ENCODE measurements around the gene CHD6.

DNA sequence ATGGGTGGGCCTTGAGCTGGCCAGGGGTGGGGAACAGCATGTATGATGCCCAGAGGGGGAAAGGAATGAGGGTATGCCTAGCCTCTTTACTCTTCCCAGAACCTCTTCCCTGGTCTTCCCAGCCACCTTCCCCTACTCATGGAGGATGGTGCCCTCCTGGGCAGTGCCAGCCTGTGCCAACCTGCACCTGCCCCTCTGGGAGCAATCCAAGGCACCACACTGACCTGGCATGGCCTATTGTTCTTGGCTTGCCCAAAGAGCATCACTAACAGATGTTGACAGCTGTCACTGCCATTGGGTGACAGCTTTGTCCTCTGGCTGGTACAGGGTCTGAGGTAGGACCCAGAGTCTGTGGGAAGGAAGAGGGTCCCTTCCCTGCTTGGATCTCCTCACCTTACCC lies 264.6 kb downstream of the CHD6 start:
- TF ChIP-seq EP300 (IDR thresholded peaks at IDR 0.05; ENCODE audit: low read depth in 2 of 2, low read length in 2 of 2) (no peak), EP300 (CRISPR knock-in tag; IDR thresholded peaks at IDR 0.05; ENCODE audit: borderline replicate concordance) (no peak), FOSL1 (CRISPR knock-in tag; IDR thresholded peaks at IDR 0.05; ENCODE audit: borderline replicate concordance) (no peak), CCAR2 (optimal IDR thresholded peaks at IDR 0.05; ENCODE audit: low read depth, low read length) (no peak), CHCHD3 (CRISPR knock-in tag; IDR thresholded peaks at IDR 0.05) (no peak), ERF (CRISPR knock-in tag; IDR thresholded peaks at IDR 0.05) (no peak), MTA3 (CRISPR knock-in tag; IDR thresholded peaks at IDR 0.05) (no peak), RELA (CRISPR knock-in tag; IDR thresholded peaks at IDR 0.05) (no peak), ZNF619 (CRISPR knock-in tag; IDR thresholded peaks at IDR 0.05) (no peak), MBNL3 (CRISPR knock-in tag; conservative IDR thresholded peaks at IDR 0.05) (no peak), TRAFD1 (CRISPR knock-in tag; IDR thresholded peaks at IDR 0.05; ENCODE audit: borderline replicate concordance) (no peak), ZFP91 (CRISPR knock-in tag; IDR thresholded peaks at IDR 0.05; ENCODE audit: borderline replicate concordance) (no peak), BCL6 (CRISPR knock-in tag; IDR thresholded peaks at IDR 0.05) (no peak)
- TF ChIP-seq, protein P1, sequence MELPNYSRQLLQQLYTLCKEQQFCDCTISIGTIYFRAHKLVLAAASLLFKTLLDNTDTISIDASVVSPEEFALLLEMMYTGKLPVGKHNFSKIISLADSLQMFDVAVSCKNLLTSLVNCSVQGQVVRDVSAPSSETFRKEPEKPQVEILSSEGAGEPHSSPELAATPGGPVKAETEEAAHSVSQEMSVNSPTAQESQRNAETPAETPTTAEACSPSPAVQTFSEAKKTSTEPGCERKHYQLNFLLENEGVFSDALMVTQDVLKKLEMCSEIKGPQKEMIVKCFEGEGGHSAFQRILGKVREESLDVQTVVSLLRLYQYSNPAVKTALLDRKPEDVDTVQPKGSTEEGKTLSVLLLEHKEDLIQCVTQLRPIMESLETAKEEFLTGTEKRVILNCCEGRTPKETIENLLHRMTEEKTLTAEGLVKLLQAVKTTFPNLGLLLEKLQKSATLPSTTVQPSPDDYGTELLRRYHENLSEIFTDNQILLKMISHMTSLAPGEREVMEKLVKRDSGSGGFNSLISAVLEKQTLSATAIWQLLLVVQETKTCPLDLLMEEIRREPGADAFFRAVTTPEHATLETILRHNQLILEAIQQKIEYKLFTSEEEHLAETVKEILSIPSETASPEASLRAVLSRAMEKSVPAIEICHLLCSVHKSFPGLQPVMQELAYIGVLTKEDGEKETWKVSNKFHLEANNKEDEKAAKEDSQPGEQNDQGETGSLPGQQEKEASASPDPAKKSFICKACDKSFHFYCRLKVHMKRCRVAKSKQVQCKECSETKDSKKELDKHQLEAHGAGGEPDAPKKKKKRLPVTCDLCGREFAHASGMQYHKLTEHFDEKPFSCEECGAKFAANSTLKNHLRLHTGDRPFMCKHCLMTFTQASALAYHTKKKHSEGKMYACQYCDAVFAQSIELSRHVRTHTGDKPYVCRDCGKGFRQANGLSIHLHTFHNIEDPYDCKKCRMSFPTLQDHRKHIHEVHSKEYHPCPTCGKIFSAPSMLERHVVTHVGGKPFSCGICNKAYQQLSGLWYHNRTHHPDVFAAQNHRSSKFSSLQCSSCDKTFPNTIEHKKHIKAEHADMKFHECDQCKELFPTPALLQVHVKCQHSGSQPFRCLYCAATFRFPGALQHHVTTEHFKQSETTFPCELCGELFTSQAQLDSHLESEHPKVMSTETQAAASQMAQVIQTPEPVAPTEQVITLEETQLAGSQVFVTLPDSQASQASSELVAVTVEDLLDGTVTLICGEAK (IDR thresholded peaks at IDR 0.05): no peak
- TF ChIP-seq, protein P1 (CRISPR knock-in tag; IDR thresholded peaks at IDR 0.05): no peak
- TF ChIP-seq, protein P2, sequence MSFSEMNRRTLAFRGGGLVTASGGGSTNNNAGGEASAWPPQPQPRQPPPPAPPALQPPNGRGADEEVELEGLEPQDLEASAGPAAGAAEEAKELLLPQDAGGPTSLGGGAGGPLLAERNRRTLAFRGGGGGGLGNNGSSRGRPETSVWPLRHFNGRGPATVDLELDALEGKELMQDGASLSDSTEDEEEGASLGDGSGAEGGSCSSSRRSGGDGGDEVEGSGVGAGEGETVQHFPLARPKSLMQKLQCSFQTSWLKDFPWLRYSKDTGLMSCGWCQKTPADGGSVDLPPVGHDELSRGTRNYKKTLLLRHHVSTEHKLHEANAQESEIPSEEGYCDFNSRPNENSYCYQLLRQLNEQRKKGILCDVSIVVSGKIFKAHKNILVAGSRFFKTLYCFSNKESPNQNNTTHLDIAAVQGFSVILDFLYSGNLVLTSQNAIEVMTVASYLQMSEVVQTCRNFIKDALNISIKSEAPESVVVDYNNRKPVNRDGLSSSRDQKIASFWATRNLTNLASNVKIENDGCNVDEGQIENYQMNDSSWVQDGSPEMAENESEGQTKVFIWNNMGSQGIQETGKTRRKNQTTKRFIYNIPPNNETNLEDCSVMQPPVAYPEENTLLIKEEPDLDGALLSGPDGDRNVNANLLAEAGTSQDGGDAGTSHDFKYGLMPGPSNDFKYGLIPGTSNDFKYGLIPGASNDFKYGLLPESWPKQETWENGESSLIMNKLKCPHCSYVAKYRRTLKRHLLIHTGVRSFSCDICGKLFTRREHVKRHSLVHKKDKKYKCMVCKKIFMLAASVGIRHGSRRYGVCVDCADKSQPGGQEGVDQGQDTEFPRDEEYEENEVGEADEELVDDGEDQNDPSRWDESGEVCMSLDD (CRISPR knock-in tag; IDR thresholded peaks at IDR 0.05; ENCODE audit: borderline replicate concordance): no peak

Measured in HepG2 (cell line).